ENCODE measurements around the gene GARNL3.

- TF ChIP-seq CTCF (conservative IDR thresholded peaks at IDR 0.05; ENCODE audit: low read depth, low read length): no peak
- no peak for TF ChIP-seq EZH2 (IDR thresholded peaks at IDR 0.05; ENCODE audit: low read length, unreplicated experiment)
Measured at GRCh38 chr9:127219520-127219919, 45.1 kb upstream of the GARNL3 start.

Measured in PC-3 (cell line).